Measurements from ENCODE around the gene GRM8.

The GRM8 gene

DNA sequence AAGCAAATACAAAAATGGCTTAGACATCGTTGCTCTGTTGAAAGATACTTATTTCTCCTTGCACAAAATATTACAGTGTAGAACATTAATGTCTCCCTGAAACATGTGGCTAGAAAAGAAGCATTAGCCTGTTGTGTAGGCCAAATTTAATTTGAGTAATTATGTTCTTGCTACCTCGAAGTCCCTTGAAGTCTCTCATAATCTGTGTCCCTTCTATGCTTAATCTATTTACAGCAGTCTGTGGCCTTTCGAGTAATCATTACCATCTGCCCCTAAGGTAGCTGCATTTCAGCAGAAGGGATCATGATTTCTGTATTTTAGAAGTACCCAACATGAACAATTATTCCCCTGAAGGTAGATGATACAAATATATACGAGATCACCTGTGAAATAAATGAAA, 615.2 kb downstream of the GRM8 start:
- Histone ChIP-seq H3K9ac (ENCODE audit: low read length) (no peak overlapping the region), H3K27ac (ENCODE audit: low read depth, low read length) (no peak overlapping the region), H3K36me3 (ENCODE audit: insufficient read depth, low read length) (no peaks in the 10 kb centered on the region), H3K27me3 (ENCODE audit: control insufficient read depth in 1 of 2, insufficient read depth in 2 of 2, low read length in 2 of 2) (no peaks in the 10 kb centered on the region), H3K4me1 (ENCODE audit: insufficient read depth, low read length) (no peaks in the 10 kb centered on the region), H3K9me3 (ENCODE audit: low read length) (no peaks in the 10 kb centered on the region), H3K4me3 (ENCODE audit: low read depth in 1 of 2, low read length in 2 of 2) (no peak overlapping the region)

DNA sequence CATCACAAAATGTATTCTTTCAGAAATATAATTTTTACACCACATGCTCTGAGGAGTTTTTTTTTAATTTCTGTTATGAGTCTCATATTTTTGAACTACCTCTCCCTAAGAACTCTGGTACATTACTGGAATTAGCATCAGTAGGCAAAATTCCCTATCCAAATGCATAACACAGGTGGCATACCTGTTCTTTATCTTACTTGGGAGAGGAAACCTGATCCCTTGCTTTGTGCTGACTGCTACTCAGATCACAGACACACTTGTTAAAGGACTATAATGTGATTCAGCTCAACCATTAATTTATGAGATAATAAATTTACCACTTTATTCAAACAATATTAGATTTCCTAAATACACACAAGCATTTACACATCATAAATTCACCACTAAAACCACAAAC, 617.2 kb downstream of the GRM8 start:
- no peaks in the 10 kb centered on the region for H3K27me3 ChIP-seq (ENCODE audit: control insufficient read depth in 1 of 2, insufficient read depth in 2 of 2, low read length in 2 of 2)
- no peaks in the 10 kb centered on the region for H3K9me3 ChIP-seq (ENCODE audit: low read length)
- H3K9ac ChIP-seq (ENCODE audit: low read length), result no peak overlapping the region
- H3K4me3 ChIP-seq (ENCODE audit: low read depth in 1 of 2, low read length in 2 of 2), result no peak overlapping the region
- H3K36me3 ChIP-seq (ENCODE audit: insufficient read depth, low read length), result no peaks in the 10 kb centered on the region
- H3K27ac ChIP-seq (ENCODE audit: low read depth, low read length), result no peak overlapping the region
- no peaks in the 10 kb centered on the region for H3K4me1 ChIP-seq (ENCODE audit: insufficient read depth, low read length)

DNA sequence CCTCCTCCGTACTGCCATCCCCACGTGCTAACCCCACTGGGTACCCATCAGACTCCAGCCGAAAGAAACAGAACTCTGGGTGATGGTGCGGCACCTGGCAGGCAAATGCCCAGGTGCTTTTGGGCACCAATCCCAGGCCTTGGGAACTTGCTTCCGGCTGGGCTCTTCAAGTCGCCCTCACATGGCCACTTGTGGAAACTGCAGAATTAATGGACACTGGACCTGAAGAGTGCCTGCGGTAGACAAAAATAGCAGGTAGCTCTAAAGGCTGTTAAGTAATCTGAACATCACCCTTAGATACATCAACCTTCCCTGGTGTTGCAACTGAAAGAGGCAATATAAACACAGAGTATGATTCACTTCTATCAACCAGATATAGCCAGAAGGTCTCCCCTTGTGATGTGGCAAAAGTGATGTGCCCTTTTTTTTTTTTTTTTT, 644.4 kb downstream of the GRM8 start:
- Histone ChIP-seq H3K4me1 (ENCODE audit: insufficient read depth, low read length) (no peaks in the 10 kb centered on the region), H3K9me3 (ENCODE audit: low read length) (no peaks in the 10 kb centered on the region)

DNA sequence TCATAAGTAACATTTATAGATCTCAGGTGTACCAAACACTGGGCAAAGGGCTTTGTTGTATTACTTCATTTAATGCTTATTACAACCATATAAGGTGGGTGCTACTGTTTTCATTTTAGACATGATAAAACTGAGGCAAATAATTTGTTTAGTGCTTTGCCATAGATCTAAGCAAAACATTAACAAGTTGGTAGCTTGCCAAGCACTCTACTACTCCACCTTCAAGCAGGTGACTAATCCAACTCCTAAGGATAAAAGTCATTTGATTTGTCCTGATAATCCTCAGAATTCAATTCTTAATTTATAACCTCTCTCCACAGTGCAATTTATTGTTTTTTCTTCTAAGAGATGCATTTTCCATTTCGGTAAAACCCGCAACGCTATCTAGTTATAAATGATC, 646.4 kb downstream of the GRM8 start:
- Histone ChIP-seq H3K4me3 (ENCODE audit: low read depth in 1 of 2, low read length in 2 of 2) (no peak overlapping the region), H3K4me1 (ENCODE audit: insufficient read depth, low read length) (no peaks in the 10 kb centered on the region), H3K27me3 (ENCODE audit: control insufficient read depth in 1 of 2, insufficient read depth in 2 of 2, low read length in 2 of 2) (no peaks in the 10 kb centered on the region), H3K36me3 (ENCODE audit: insufficient read depth, low read length) (no peaks in the 10 kb centered on the region), H3K27ac (ENCODE audit: low read depth, low read length) (no peak overlapping the region), H3K9ac (ENCODE audit: low read length) (no peak overlapping the region), H3K9me3 (ENCODE audit: low read length) (no peaks in the 10 kb centered on the region)

More for the DNA sequence above, 644.4 kb downstream of the GRM8 start:
- Histone ChIP-seq H3K27ac (ENCODE audit: low read depth, low read length) (no peak overlapping the region), H3K4me3 (ENCODE audit: low read depth in 1 of 2, low read length in 2 of 2) (no peak overlapping the region), H3K27me3 (ENCODE audit: control insufficient read depth in 1 of 2, insufficient read depth in 2 of 2, low read length in 2 of 2) (no peaks in the 10 kb centered on the region), H3K9ac (ENCODE audit: low read length) (no peak overlapping the region), H3K36me3 (ENCODE audit: insufficient read depth, low read length) (no peaks in the 10 kb centered on the region)

DNA sequence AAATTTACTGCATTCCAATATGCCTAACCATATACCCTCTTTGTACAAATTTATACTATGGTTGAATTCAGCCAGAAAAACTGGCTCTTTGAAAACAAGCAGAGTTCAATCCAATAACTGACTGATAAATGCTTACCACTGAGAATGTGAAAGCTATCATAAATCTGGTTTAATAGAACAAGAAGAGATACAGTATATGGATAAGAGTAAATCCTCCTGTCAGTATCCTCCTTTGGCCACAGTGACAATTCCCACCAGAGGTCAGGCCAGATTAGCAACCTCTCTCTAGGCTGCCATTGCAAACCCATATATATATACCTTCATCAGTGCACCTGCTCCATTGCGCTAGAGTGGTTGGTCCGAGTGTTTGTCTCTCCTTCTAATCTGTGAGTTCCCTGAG, 647.2 kb downstream of the GRM8 start:
- H3K4me3 ChIP-seq (ENCODE audit: low read depth in 1 of 2, low read length in 2 of 2), result no peak overlapping the region
- H3K9ac ChIP-seq (ENCODE audit: low read length), result no peak overlapping the region
- no peaks in the 10 kb centered on the region for H3K9me3 ChIP-seq (ENCODE audit: low read length)
- H3K27me3 ChIP-seq (ENCODE audit: control insufficient read depth in 1 of 2, insufficient read depth in 2 of 2, low read length in 2 of 2), result no peaks in the 10 kb centered on the region
- H3K27ac ChIP-seq (ENCODE audit: low read depth, low read length), result no peak overlapping the region
- no peaks in the 10 kb centered on the region for H3K4me1 ChIP-seq (ENCODE audit: insufficient read depth, low read length)
- no peaks in the 10 kb centered on the region for H3K36me3 ChIP-seq (ENCODE audit: insufficient read depth, low read length)

DNA sequence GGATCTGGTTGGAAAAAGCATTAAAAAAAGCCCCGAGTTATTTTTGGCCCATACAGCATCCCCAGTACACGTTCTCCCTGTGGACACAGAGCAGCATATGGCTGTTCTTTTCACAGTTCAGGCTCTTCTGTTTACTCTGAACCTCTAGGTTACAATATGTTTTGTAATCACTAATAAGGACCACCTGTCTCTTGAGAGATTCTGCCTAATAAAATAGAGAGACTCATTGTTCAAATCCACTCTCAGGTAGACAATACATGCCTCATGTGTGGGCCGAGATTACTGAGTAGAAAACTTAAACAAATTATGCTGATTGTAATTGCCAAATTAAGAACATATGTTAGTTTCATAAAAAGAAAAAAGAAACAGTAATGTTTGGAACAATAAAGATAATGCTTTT, 647.7 kb downstream of the GRM8 start:
- H3K9me3 ChIP-seq (ENCODE audit: low read length), result no peaks in the 10 kb centered on the region
- H3K4me1 ChIP-seq (ENCODE audit: insufficient read depth, low read length), result no peaks in the 10 kb centered on the region
- no peak overlapping the region for H3K4me3 ChIP-seq (ENCODE audit: low read depth in 1 of 2, low read length in 2 of 2)
- no peak overlapping the region for H3K9ac ChIP-seq (ENCODE audit: low read length)
- no peaks in the 10 kb centered on the region for H3K27me3 ChIP-seq (ENCODE audit: control insufficient read depth in 1 of 2, insufficient read depth in 2 of 2, low read length in 2 of 2)
- H3K36me3 ChIP-seq (ENCODE audit: insufficient read depth, low read length), result no peaks in the 10 kb centered on the region
- H3K27ac ChIP-seq (ENCODE audit: low read depth, low read length), result no peak overlapping the region

DNA sequence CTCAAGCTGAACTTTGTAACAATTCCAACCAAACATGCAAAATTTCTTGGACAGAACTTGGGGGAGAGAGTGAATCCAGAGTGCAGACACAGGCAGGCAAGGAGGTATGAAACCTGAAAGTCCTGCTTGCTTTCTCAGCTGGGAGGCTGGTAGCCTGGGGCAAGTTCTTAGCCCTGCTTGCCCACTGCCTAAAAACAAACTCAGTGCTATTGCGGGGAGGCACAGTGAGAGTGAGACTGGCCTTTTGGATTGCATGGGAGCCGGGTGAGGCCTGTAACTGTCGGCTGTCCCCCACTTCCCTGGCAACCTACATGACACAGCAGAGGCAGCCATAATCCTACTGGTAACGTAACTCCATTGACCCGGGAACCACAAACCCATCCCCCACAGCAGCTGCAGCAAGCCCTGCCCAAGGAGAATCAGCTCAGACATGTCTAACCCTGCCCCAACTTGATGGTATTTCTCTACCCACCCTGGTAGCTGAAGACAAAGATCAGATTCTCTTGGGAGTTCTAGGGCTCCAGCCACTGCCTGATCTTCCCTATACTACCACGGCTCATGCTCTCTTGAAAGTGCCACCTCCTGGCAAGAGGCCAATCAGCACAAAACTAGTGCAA, 663.6 kb downstream of the GRM8 start:
- no peaks in the 10 kb centered on the region for H3K9me3 ChIP-seq (ENCODE audit: low read length)
- no peak overlapping the region for H3K27ac ChIP-seq (ENCODE audit: low read depth, low read length)
- H3K4me3 ChIP-seq (ENCODE audit: low read depth in 1 of 2, low read length in 2 of 2), result no peak overlapping the region
- H3K9ac ChIP-seq (ENCODE audit: low read length), result no peak overlapping the region
- H3K27me3 ChIP-seq (ENCODE audit: control insufficient read depth in 1 of 2, insufficient read depth in 2 of 2, low read length in 2 of 2), result no peaks in the 10 kb centered on the region
- no peaks in the 10 kb centered on the region for H3K4me1 ChIP-seq (ENCODE audit: insufficient read depth, low read length)
- no peaks in the 10 kb centered on the region for H3K36me3 ChIP-seq (ENCODE audit: insufficient read depth, low read length)

DNA sequence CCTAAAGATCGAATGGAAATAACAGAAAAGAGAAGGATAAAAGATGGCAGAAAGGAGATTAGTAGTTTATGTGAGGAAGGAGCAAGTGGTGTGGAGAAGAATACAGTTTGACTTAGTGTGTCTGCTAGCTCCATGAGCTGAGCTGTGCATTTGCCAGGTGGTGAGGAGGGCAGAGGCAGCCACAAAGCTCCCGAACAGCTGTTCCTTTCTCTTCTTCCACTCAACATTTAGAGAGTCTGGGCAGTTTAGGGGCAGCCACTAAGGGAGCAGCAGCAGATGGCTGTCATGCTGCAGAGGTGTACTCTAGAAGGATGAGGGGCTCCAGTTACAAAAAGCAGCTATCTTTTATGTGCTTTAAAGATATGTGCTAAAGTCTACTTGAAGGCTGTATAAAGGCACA, 674.4 kb downstream of the GRM8 start:
- Histone ChIP-seq H3K9ac (ENCODE audit: low read length) (no peak overlapping the region), H3K27me3 (ENCODE audit: control insufficient read depth in 1 of 2, insufficient read depth in 2 of 2, low read length in 2 of 2) (no peaks in the 10 kb centered on the region), H3K4me1 (ENCODE audit: insufficient read depth, low read length) (no peaks in the 10 kb centered on the region), H3K4me3 (ENCODE audit: low read depth in 1 of 2, low read length in 2 of 2) (no peak overlapping the region), H3K36me3 (ENCODE audit: insufficient read depth, low read length) (no peaks in the 10 kb centered on the region), H3K9me3 (ENCODE audit: low read length) (no peaks in the 10 kb centered on the region), H3K27ac (ENCODE audit: low read depth, low read length) (no peak overlapping the region)

DNA sequence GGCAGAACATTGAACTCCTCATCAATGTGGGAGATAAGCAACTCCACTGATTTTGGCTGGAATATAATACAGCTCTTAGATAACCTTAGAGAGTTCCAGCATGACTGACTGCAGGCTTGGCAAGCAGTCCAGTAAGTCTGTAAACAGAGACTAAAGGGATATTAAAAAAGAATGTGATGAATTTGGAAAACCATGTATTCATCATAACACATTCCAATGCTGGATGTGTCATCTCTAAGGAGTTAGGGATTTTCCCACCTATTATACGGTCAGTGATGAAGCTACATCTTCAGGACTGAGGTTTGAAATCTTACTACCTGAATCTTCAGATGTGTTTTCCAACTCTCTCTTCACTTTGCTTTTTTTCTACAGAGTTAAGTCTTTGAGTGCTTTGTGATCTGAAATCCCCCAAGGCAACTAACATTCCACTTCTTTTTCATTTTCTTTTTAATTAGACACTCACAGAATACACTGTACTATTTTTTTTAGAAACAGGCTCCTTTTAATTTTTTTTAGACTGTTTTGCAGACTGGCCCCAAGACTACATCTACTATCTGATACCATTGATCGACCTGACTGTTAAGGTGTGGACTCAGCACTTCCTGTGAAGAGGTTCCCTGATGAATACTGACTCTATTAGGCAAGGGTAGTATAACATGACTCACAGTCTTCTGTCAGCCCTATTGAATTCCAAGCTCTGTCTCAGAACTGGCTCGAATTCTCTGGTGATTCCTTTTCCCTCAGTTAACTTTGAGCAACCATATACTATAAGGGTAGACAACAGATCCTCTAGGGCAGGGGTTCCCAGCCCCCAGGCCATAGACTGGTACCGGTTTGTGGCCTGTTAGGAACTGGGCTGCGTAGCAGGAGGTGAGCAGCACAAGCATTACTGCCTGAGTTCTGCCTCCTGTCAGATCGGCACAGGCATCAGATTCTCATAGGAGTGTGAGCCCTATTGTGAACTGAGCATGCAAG, 678.2 kb downstream of the GRM8 start:
- Histone ChIP-seq H3K4me3 (ENCODE audit: low read depth in 1 of 2, low read length in 2 of 2) (no peak overlapping the region), H3K27ac (ENCODE audit: low read depth, low read length) (no peak overlapping the region)

DNA sequence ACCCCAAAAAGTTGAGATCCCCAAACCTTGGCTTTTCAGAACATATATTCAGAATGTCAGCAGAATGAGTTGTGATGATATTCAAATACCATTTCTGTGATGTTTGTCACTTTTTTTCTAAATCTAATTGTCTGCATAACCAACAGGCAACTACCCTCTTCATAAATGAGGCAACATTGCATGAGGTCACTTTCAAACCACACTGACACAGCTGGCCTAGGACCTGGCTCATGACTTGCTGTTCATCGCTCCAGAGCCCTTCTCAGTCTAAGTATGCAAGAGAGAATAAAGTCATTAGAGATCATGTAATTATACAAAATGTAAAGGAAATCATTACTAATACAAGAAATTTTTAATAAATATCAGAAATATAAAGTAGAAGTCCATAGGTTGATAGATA, 681.9 kb downstream of the GRM8 start:
- Histone ChIP-seq H3K27ac (ENCODE audit: low read depth, low read length) (no peak overlapping the region), H3K27me3 (ENCODE audit: control insufficient read depth in 1 of 2, insufficient read depth in 2 of 2, low read length in 2 of 2) (no peaks in the 10 kb centered on the region), H3K9ac (ENCODE audit: low read length) (no peak overlapping the region), H3K4me3 (ENCODE audit: low read depth in 1 of 2, low read length in 2 of 2) (no peak overlapping the region), H3K9me3 (ENCODE audit: low read length) (no peaks in the 10 kb centered on the region), H3K36me3 (ENCODE audit: insufficient read depth, low read length) (no peaks in the 10 kb centered on the region), H3K4me1 (ENCODE audit: insufficient read depth, low read length) (no peaks in the 10 kb centered on the region)

More for the DNA sequence above, 678.2 kb downstream of the GRM8 start:
- no peaks in the 10 kb centered on the region for H3K4me1 ChIP-seq (ENCODE audit: insufficient read depth, low read length)
- H3K27me3 ChIP-seq (ENCODE audit: control insufficient read depth in 1 of 2, insufficient read depth in 2 of 2, low read length in 2 of 2), result no peaks in the 10 kb centered on the region
- no peaks in the 10 kb centered on the region for H3K9me3 ChIP-seq (ENCODE audit: low read length)
- H3K9ac ChIP-seq (ENCODE audit: low read length), result no peak overlapping the region
- no peaks in the 10 kb centered on the region for H3K36me3 ChIP-seq (ENCODE audit: insufficient read depth, low read length)

DNA sequence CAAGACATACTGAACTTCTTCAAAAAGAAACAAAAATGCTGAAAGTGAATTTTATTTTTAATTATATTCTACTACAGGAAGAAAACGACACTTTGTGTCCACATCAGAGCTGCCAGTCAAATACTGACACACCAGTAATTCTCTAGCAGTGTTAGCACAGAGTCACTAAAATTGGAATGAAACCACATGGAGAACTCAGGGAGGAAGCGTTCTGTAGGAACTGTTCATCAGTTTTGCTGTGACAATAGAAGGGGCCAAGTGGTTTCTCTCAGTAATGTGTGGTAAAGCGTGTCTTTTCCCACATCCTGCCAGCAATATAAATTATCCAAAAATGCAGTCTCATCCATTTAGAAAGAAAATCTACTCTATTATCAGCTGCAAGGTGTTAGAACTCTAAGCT, 683.3 kb downstream of the GRM8 start:
- Histone ChIP-seq H3K9me3 (ENCODE audit: low read length) (no peaks in the 10 kb centered on the region), H3K4me3 (ENCODE audit: low read depth in 1 of 2, low read length in 2 of 2) (no peak overlapping the region), H3K27ac (ENCODE audit: low read depth, low read length) (no peak overlapping the region), H3K9ac (ENCODE audit: low read length) (no peak overlapping the region), H3K36me3 (ENCODE audit: insufficient read depth, low read length) (no peaks in the 10 kb centered on the region), H3K4me1 (ENCODE audit: insufficient read depth, low read length) (no peaks in the 10 kb centered on the region), H3K27me3 (ENCODE audit: control insufficient read depth in 1 of 2, insufficient read depth in 2 of 2, low read length in 2 of 2) (no peaks in the 10 kb centered on the region)
